SU-DHL-6 (cell line): ENCODE results near the gene KCNH8.

Source experiments
- H2AFZ ChIP-seq: fragments of 200-600 bp; sonication (generic); 2 replicates; pipeline ENCODE4 v1.6.1; 2014; ENCODE audit warnings: low read depth, mild to moderate bottlenecking, moderate library complexity, mixed read lengths, antibody characterized with exemption, low read length; ENCODE audit not compliant: severe bottlenecking
- H3F3A ChIP-seq: fragments of 200-600 bp; shearing (Covaris generic); 2 replicates; pipeline ENCODE4 v1.6.0; 2016; ENCODE audit warnings: antibody characterized with exemption, mild to moderate bottlenecking; ENCODE audit not compliant: insufficient read depth
- H3K27ac ChIP-seq: fragments of 200-600 bp; sonication (generic); 2 replicates; pipeline ENCODE4 v1.5.1; 2016; ENCODE audit warnings: low read depth, mild to moderate bottlenecking, low read length, moderate library complexity, mixed read lengths
- H3K27me3 ChIP-seq: fragments of 200-600 bp; sonication (generic), shearing (Covaris generic); 2 replicates; pipeline ENCODE4 v1.6.0; 2014; ENCODE audit warnings: mild to moderate bottlenecking, low read length
- H3K36me3 ChIP-seq: fragments of 200-600 bp; sonication (generic); 2 replicates; pipeline ENCODE4 v1.6.1; 2014; ENCODE audit warnings: mild to moderate bottlenecking, low read length, mixed read lengths
- H3K4me2 ChIP-seq: fragments of 300-600, 200-600 bp; shearing (Covaris generic), sonication (generic); 2 replicates; pipeline ENCODE4 v1.6.0; 2014; ENCODE audit warnings: low read length, low read depth, mild to moderate bottlenecking; ENCODE audit not compliant: poor library complexity, severe bottlenecking
- H3K4me3 ChIP-seq: fragments of 200-600 bp; sonication (generic); 2 replicates; pipeline ENCODE4 v1.5.1; 2014; ENCODE audit warnings: antibody characterized with exemption, low read length, mild to moderate bottlenecking, mixed read lengths; ENCODE audit not compliant: insufficient read depth, poor library complexity, severe bottlenecking
- H3K79me2 ChIP-seq: fragments of 200-600 bp; sonication (generic); 2 replicates; pipeline ENCODE4 v1.6.1; 2014; ENCODE audit warnings: mild to moderate bottlenecking, low read length, moderate library complexity; ENCODE audit not compliant: insufficient read depth
- H3K9ac ChIP-seq: fragments of 200-600 bp; sonication (generic); 2 replicates; pipeline ENCODE4 v1.7.0; 2014; ENCODE audit warnings: mild to moderate bottlenecking, low read length
- H3K9me2 ChIP-seq: fragments of 200-600 bp; sonication (generic); replicated peaks from 2 replicates; pipeline ENCODE4 v1.6.1; 2014; ENCODE audit warnings: low read length; ENCODE audit not compliant: insufficient read depth
- H3K9me3 ChIP-seq: fragments of 200-600 bp; sonication (generic); 2 replicates; pipeline ENCODE4 v1.6.1; 2014; ENCODE audit warnings: low read length, mixed read lengths; ENCODE audit not compliant: insufficient read depth
- H4K20me1 ChIP-seq: fragments of 200-600 bp; sonication (generic); 2 replicates; pipeline ENCODE4 v1.6.1; 2014; ENCODE audit warnings: low read depth, mild to moderate bottlenecking, antibody characterized with exemption, low read length, moderate library complexity, mixed read lengths
- CTCF ChIP-seq: fragments of 200-600 bp; sonication (generic); IDR thresholded peaks from one replicate; pipeline ENCODE4 v1.5.1; 2017; ENCODE audit warnings: antibody characterized with exemption, mild to moderate bottlenecking, low read length, moderate library complexity; ENCODE audit not compliant: insufficient read depth, poor library complexity, severe bottlenecking
- EZH2phosphoT487 ChIP-seq: fragments of 200-600 bp; sonication (generic), shearing (Covaris generic); conservative IDR thresholded peaks from 2 replicates; pipeline ENCODE4 v1.6.1; 2018; ENCODE audit warnings: mild to moderate bottlenecking, antibody characterized with exemption, low read length, moderate library complexity, mixed read lengths

Gene KCNH8

GRCh38 chr3:19348941-19349564 is 200.7 kb downstream of the KCNH8 start:
- Histone ChIP-seq H3K9ac (peak overlapping the region; percentile 66), H3K27me3 (no peaks in the 10 kb centered on the region), H3K27ac (peak overlapping the region; percentile 99), H3K4me2 (peak overlapping the region; percentile 94), H3F3A (peaks cover 32% of the 10 kb centered on the region), H3K9me2 (no peaks in the 10 kb centered on the region), H3K9me3 (no peaks in the 10 kb centered on the region), H3K4me3 (peak overlapping the region; percentile 51), H2AFZ (no peak overlapping the region), H3K36me3 (0 out of 2 replicates have a peak, but pooled peaks cover 7% of the 10 kb centered on the region), H3K79me2 (peaks cover 4% of the 10 kb centered on the region; the same call in 1 of the 2 replicates), H4K20me1 (no peaks in the 10 kb centered on the region)
- TF ChIP-seq EZH2phosphoT487 (no peak), CTCF (peak; percentile 61)

DNA sequence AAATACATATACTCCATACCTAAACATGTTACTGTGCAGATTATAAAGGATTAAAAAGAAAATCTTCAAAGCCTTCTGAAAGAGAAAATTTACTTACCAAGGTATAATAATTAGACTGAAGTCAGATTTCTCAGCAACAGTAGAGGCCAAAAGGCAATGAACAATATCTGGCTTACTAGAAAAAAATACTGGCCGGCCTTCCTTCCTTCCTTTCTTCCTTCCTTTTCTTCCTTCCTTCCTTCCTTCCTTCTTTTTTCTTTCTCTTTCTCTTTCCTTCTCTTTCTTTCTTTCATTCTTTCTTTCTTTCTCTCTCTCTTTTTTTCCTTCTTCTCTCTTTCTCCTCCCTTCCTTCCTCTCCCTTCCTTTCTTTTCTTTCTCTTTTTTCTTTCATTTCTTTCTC is 209.6 kb downstream of the KCNH8 start:
- H3K27ac ChIP-seq = peak overlapping the region; percentile 43; the same call in 1 of the 2 replicates
- H3F3A ChIP-seq = peaks cover 21% of the 10 kb centered on the region; the same call in 1 of the 2 replicates
- H3K9me2 ChIP-seq = no peaks in the 10 kb centered on the region
- H3K79me2 ChIP-seq = no peaks in the 10 kb centered on the region
- H3K4me2 ChIP-seq = peak overlapping the region; percentile 48
- no peak overlapping the region for H3K9ac ChIP-seq
- no peaks in the 10 kb centered on the region for H3K9me3 ChIP-seq
- no peaks in the 10 kb centered on the region for H4K20me1 ChIP-seq
- no peak overlapping the region for H3K4me3 ChIP-seq
- TF ChIP-seq EZH2phosphoT487 (no peak), CTCF (no peak)
- H2AFZ ChIP-seq = no peak overlapping the region
- no peaks in the 10 kb centered on the region for H3K27me3 ChIP-seq
- no peaks in the 10 kb centered on the region for H3K36me3 ChIP-seq

DNA sequence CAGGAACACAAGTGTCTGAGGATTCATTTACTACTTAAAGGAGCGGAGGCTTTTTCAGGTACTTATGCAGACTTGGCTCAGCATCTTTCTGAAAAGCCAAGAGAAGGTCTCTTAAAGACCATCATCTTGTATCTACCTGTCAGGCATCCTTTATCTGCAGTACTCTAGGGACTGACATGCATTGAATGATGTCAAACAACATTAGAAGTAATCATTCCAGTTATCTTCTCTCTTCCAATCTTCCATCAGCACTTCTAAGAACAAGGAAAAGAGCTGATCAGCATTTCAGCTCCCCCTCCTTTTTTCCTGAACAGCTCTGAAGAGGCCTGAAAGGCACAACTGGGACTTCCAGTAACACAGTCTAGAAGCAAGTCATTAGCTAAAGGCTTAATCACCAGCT is 214.8 kb downstream of the KCNH8 start:
- H3K4me2 ChIP-seq = peak overlapping the region; percentile 48
- no peak for TF ChIP-seq CTCF
- no peak for TF ChIP-seq EZH2phosphoT487
- no peaks in the 10 kb centered on the region for H3K9me2 ChIP-seq
- no peaks in the 10 kb centered on the region for H3K9me3 ChIP-seq
- H3K27me3 ChIP-seq = no peaks in the 10 kb centered on the region
- H3K36me3 ChIP-seq = no peaks in the 10 kb centered on the region
- no peak overlapping the region for H2AFZ ChIP-seq
- peak overlapping the region; percentile 65 for H3K27ac ChIP-seq
- peaks cover 4% of the 10 kb centered on the region; the same call in 1 of the 2 replicates for H3K79me2 ChIP-seq
- H4K20me1 ChIP-seq = no peaks in the 10 kb centered on the region
- H3K4me3 ChIP-seq = no peak overlapping the region
- H3F3A ChIP-seq = peaks cover 11% of the 10 kb centered on the region; the same call in 1 of the 2 replicates
- H3K9ac ChIP-seq = no peak overlapping the region
